Vagina (tissue), 2 donors: ENCODE measurements around the gene PER3. TPM values are rescaled to one million over a fixed set of nuclear protein-coding genes. Genes with fewer than 3 reads are reported as not detected.

Experiments used
- DNase-seq, 2 donors: peaks; one replicate each; pipeline ENCODE4 v3.0.0-alpha.2; 2017; ENCODE audit errors: extremely low spot score in 2 of 2
- H3K27ac ChIP-seq: fragments of 200-600 bp; sonication (generic); one replicate; pipeline ENCODE4 v1.5.1; 2019
- H3K27me3 ChIP-seq: fragments of 200-600 bp; sonication (generic); one replicate; pipeline ENCODE4 v1.5.1; 2019
- H3K36me3 ChIP-seq, 2 donors: fragments of 200-600 bp; sonication (generic); one replicate each; pipeline ENCODE4 v1.5.1; 2017 to 2019
- H3K4me1 ChIP-seq: fragments of 200-600 bp; sonication (generic); one replicate; pipeline ENCODE4 v1.5.1; 2019
- H3K4me3 ChIP-seq, 2 donors: fragments of 200-600 bp; sonication (generic); 1 replicate in 1 of 2; 2 replicates in 1 of 2; pipeline ENCODE4 v1.5.1; 2016 to 2019
- H3K9me3 ChIP-seq: fragments of 200-600 bp; sonication (generic); one replicate; pipeline ENCODE4 v1.5.1; 2019
- CTCF ChIP-seq, 3 experiments: fragments of 450-650 bp in 2 of 3; fragments of 200-600 bp in 1 of 3; sonication (generic) in 1 of 3; IDR thresholded peaks; one replicate each; pipeline ENCODE4 v1.5.1; 2017 to 2019; ENCODE audit warnings: antibody characterized with exemption in 3 of 3, mild to moderate bottlenecking in 2 of 3, moderate library complexity in 2 of 3
- POLR2A ChIP-seq, 2 donors: fragments of 450-650 bp; IDR thresholded peaks; one replicate each; pipeline ENCODE4 v1.6.1; 2017; ENCODE audit warnings: antibody characterized with exemption in 2 of 2, mild to moderate bottlenecking in 2 of 2, moderate library complexity in 2 of 2
- POLR2AphosphoS5 ChIP-seq, 2 donors: sonication (generic); formaldehyde crosslinking; IDR thresholded peaks; one replicate each; pipeline ENCODE4 v1.9.0; 2017; ENCODE audit warnings: antibody characterized with exemption in 2 of 2, mild to moderate bottlenecking in 2 of 2, low read depth in 1 of 2; ENCODE audit not compliant: insufficient read depth in 1 of 2
- intact Hi-C: fragments of 100-400 bp; cut with DNase I; formaldehyde crosslinking; loops from one replicate; pipeline ENCODE4 v1.15.1; 2023
- total RNA-seq: library from RNA; depleted of rRNA; stranded (reverse); fragments of >200 nt; gene quantifications from one replicate; pipeline ENCODE4 v1.2.3, GENCODE V29; 2016

Gene PER3
- total RNA-seq, 1 donor from 2014 or later: 24.6 TPM

DNA sequence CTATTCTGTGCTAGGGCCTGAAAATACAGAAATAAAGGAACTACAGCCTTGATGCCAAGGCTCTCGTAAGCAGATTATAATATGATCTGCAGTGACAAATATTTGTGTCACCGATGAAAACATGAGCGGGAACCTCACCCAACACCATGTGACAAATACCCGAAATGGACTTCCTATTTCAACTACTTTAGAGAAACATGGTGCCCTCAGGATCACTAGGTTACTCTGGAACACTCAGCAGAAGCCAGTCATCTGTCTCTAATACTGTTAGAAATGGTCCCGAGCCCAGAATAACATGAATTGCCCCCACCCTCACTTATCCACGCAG lies 13.5 kb upstream of the PER3 start:
- no peaks in the 10 kb centered on the region for H3K36me3 ChIP-seq
- no peak for DNase-seq
- no peak for TF ChIP-seq POLR2A (IDR thresholded peaks at IDR 0.05)
- TF ChIP-seq CTCF (IDR thresholded peaks at IDR 0.05): no peak
- no peak for TF ChIP-seq POLR2AphosphoS5 (IDR thresholded peaks at IDR 0.05; ENCODE audit: insufficient read depth in 1 of 2, low read depth in 1 of 2)
- H3K27me3 ChIP-seq: no peaks in the 10 kb centered on the region
- H3K4me1 ChIP-seq: peaks cover 23% of the 10 kb centered on the region
- H3K27ac ChIP-seq: peak overlapping the region; percentile 91
- H3K9me3 ChIP-seq: no peaks in the 10 kb centered on the region
- H3K4me3 ChIP-seq: peak overlapping the region; percentile 91 to 93
- intact Hi-C loops: no loop called here

GRCh38 chr1:7770997-7771822 lies 12.9 kb upstream of the PER3 start, which contains the start of gene VAMP3:
VAMP3 (plus strand) TSS chr1:7771296; CDS start chr1:7771384, 88 bp downstream.
- Histone ChIP-seq H3K4me3 (peak within 1 kb of the TSS; percentile 91 to 93), H3K27ac (peak within 1 kb of the TSS; percentile 91), H3K9me3 (no peaks in the 10 kb centered on the region), H3K27me3 (no peaks in the 10 kb centered on the region), H3K36me3 (no peaks in the 10 kb centered on the region), H3K4me1 (peaks cover 23% of the 10 kb centered on the region)
- intact Hi-C loops: no loop called here
- peak in 1 of 2 donors; percentile 89 for DNase-seq
- no peak for TF ChIP-seq CTCF (IDR thresholded peaks at IDR 0.05)
- peak in 1 of 2 donors; percentile 73 for TF ChIP-seq POLR2AphosphoS5 (IDR thresholded peaks at IDR 0.05; ENCODE audit: insufficient read depth in 1 of 2, low read depth in 1 of 2)
- TF ChIP-seq POLR2A (IDR thresholded peaks at IDR 0.05): peak in 1 of 2 donors; percentile 35

GRCh38 chr1:7771823-7772299 lies 12.2 kb upstream of the PER3 start:
- Histone ChIP-seq H3K27ac (peak overlapping the region; percentile 91), H3K9me3 (no peaks in the 10 kb centered on the region), H3K4me1 (peaks cover 23% of the 10 kb centered on the region), H3K4me3 (peak overlapping the region; percentile 91 to 93), H3K27me3 (no peaks in the 10 kb centered on the region), H3K36me3 (no peaks in the 10 kb centered on the region)
- intact Hi-C loops: no loop called here
- TF ChIP-seq CTCF (IDR thresholded peaks at IDR 0.05) (no peak), POLR2A (IDR thresholded peaks at IDR 0.05) (no peak), POLR2AphosphoS5 (IDR thresholded peaks at IDR 0.05; ENCODE audit: insufficient read depth in 1 of 2, low read depth in 1 of 2) (no peak)
- DNase-seq: no peak

DNA sequence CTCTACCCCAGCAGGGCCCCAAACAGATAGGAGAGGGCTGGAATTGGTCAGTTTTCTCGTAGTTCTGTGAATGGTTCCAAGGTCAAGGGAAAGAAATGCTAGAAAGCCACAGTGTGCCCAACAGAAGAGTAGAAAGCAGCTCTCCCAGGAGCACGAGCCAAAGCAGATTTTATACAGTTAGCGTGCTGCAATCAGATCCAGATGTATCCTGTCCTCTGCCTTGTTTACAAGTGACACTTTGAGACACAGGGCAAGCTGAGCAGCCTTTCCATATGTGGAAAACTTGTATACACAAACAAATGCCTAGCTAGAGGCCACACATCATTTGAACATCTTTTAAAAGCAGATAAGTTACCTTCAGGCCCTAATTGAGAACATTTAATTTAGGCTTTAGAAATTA lies 6.5 kb upstream of the PER3 start:
- intact Hi-C loops: no loop called here
- Histone ChIP-seq H3K4me1 (peaks cover 12% of the 10 kb centered on the region), H3K27me3 (no peaks in the 10 kb centered on the region), H3K4me3 (no peak overlapping the region), H3K9me3 (no peaks in the 10 kb centered on the region), H3K36me3 (peaks cover 0 to 34% of the 10 kb centered on the region in 2 donors), H3K27ac (no peak overlapping the region)
- no peak for TF ChIP-seq POLR2A (IDR thresholded peaks at IDR 0.05)
- no peak for TF ChIP-seq CTCF (IDR thresholded peaks at IDR 0.05)
- TF ChIP-seq POLR2AphosphoS5 (IDR thresholded peaks at IDR 0.05; ENCODE audit: insufficient read depth in 1 of 2, low read depth in 1 of 2): no peak
- DNase-seq: no peak

GRCh38 chr1:7778133-7778628 lies 5.9 kb upstream of the PER3 start:
- intact Hi-C loops: no loop called here
- no peaks in the 10 kb centered on the region for H3K9me3 ChIP-seq
- no peak overlapping the region for H3K27ac ChIP-seq
- TF ChIP-seq POLR2AphosphoS5 (IDR thresholded peaks at IDR 0.05; ENCODE audit: insufficient read depth in 1 of 2, low read depth in 1 of 2) (no peak), POLR2A (IDR thresholded peaks at IDR 0.05) (no peak), CTCF (IDR thresholded peaks at IDR 0.05) (no peak)
- DNase-seq: no peak
- peaks cover 6% of the 10 kb centered on the region for H3K4me1 ChIP-seq
- no peak overlapping the region for H3K4me3 ChIP-seq
- H3K27me3 ChIP-seq: no peaks in the 10 kb centered on the region
- H3K36me3 ChIP-seq: peaks cover 0 to 34% of the 10 kb centered on the region in 2 donors
